GM21515 (cell line): ENCODE measurements around the gene TOP2B.

Experiments
- ATAC-seq: cut with Tn5 transposase; IDR thresholded peaks from one replicate; pipeline ENCODE4 v1.9.1; 2021; ENCODE audit not compliant: unreplicated experiment

The TOP2B gene, protein sequence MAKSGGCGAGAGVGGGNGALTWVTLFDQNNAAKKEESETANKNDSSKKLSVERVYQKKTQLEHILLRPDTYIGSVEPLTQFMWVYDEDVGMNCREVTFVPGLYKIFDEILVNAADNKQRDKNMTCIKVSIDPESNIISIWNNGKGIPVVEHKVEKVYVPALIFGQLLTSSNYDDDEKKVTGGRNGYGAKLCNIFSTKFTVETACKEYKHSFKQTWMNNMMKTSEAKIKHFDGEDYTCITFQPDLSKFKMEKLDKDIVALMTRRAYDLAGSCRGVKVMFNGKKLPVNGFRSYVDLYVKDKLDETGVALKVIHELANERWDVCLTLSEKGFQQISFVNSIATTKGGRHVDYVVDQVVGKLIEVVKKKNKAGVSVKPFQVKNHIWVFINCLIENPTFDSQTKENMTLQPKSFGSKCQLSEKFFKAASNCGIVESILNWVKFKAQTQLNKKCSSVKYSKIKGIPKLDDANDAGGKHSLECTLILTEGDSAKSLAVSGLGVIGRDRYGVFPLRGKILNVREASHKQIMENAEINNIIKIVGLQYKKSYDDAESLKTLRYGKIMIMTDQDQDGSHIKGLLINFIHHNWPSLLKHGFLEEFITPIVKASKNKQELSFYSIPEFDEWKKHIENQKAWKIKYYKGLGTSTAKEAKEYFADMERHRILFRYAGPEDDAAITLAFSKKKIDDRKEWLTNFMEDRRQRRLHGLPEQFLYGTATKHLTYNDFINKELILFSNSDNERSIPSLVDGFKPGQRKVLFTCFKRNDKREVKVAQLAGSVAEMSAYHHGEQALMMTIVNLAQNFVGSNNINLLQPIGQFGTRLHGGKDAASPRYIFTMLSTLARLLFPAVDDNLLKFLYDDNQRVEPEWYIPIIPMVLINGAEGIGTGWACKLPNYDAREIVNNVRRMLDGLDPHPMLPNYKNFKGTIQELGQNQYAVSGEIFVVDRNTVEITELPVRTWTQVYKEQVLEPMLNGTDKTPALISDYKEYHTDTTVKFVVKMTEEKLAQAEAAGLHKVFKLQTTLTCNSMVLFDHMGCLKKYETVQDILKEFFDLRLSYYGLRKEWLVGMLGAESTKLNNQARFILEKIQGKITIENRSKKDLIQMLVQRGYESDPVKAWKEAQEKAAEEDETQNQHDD (N-terminal part only)

DNA sequence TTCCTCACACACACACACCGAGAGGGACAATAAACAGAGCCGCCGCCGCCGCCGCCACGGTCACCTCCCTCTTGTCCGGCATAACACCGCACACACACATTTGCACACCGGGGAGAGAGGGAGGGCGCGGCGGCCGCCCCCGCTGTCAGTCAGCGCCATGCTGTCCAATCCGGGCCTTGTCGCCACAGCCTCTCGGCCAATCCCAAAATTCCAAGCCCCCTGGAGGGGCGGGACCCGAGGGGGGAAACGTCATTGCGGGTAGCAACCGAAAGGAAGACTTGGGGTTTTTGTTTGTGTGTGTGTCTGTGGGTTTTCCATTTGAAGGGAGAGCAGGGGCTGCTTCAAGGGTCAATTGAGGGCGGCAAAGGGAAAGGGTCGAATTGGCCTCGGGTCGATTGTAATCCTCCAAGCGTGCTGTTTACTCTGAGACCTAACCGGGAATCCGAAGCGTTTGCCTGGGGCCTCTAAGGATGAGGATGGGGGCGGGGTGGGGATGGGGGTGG is at the start of gene TOP2B:
TSS of gene TOP2B (minus strand) at position 96 of the 503 bp plus-strand sequence. CDS start 610 bp downstream, outside the sequence.
- peak; percentile 90 for ATAC-seq

DNA sequence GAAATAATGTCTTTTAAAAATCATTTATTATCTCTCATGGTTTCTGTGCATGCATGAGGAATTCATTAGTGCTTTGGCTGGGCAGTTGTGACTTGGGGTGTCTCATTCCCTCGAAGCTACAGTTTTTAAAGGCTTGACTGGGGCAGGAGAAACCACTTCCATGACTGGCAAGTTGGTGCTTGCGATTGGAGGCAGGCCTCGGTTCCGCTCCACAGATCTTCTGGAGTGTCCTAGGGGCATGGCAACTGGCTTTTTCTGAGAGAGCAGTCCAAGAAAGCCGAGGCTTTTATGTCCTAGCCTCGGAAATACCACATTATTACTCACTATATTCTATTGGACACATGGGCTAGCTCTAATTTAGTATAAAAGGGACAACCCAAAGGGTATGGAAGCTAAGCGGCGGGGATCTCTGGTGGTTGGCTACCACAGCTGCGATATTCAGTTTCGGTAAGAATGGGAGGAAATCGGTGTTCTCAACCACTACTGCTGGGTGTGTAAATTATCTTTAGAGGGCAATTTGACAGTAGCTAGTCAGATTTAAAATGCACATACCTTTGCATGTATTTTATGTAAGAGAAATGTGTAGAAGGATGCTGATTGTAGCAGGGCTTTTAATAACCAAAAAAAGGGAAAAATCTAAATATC is 48.8 kb upstream of the TOP2B start:
- no peak for ATAC-seq

DNA sequence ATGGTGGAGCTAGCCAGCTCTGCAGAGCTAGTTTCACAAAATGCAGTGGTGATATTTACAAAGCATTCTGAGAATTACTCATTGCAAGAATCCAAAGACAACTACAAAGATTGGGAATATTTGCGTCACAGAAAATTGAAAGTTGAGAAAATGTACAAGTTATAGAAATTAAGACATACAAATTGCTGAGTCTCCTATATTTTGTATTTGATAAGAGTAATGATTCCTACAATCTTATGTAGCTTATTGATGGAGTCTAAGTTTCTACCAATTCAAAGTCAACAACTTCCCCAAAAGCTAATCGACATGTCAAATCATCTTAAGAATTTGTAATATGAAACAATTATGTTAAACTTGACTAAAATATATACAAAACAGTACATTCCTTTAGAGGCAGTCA is 46.4 kb upstream of the TOP2B start:
- no peak for ATAC-seq

DNA sequence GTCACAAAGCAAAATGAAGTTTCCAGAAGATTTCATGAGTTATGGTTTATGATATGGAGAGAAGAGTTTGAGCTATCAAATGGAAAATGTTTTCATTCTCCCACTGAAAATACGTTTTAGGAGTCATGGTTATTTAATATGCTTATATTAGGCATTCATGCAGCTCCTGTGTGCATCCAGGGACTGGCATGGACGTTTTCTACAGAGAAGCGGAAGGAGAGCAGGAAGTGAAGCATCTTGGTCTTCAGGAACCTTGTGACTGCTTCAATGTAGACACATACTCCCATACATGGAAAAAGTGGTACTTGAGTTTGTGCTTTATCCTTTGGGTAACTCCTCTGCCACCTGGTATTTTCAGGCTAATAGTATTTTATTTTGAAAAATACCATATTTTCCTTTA is 43.3 kb upstream of the TOP2B start:
- ATAC-seq = no peak

DNA sequence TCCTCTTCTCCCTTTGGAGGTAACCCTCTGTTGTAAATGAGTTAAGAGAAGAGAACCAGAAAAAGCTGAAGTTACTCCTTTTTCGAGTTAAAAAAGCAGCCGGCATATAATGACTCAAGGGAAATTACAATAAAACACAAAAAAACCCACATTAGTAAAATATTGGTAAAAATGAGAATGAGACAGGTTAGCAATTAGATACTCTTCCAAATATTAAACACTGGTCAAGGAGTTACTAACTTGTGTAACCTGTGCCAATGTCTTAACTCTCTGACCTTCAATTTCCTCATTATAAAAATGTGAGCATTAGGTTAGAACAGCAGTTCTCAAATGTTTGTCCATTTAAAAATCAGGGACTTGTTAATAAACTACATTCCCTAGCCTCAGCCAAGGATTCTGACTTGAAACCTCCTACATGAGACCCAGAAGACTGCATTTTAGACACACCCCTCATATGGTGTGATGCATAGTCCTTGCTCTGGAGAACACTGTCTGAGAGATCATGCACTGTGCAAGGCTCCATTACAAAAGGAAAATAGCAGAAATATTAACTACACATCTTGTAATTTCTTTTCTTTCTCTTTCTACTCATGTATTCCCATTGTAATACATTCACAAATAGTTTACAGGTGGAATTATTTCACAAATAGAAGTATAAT is 42.7 kb upstream of the TOP2B start:
- ATAC-seq = no peak

DNA sequence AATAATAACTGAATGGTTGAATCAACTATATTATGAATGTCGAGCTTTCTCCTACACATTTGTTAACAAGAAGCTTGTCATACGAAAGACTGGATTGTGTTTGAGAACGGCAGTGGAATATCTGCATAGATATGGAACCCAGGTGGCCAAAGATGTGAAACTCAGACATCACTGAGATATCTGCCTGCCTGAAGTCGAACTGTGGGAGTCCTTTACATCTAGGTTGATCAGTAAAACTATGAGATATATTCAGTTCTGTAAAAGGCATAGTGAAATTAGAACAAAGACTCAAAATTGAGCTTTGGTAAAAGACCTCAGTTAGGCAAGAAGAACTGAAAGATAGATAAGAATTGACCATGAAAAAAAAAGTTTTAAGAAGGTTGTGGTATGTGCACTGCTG is 41.5 kb upstream of the TOP2B start:
- no peak for ATAC-seq

DNA sequence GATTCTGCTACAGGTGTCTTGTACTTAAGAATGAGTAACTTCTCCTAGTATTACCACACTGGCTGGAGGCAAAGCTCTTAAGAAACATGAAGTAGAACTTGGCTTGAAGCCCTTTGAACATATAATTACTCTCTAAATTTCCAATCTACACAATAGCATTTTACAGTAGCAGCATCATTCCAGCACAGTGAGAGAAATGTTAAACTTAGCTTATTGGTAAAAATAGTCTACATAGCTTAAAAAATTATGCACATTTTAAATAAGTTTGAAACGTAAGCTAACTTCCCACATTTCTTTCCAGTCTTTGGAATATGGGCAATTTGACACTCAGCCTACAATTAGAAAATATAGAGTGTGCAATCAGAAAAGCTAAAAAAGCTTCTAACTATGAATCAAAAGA is 32.8 kb upstream of the TOP2B start:
- no peak for ATAC-seq

DNA sequence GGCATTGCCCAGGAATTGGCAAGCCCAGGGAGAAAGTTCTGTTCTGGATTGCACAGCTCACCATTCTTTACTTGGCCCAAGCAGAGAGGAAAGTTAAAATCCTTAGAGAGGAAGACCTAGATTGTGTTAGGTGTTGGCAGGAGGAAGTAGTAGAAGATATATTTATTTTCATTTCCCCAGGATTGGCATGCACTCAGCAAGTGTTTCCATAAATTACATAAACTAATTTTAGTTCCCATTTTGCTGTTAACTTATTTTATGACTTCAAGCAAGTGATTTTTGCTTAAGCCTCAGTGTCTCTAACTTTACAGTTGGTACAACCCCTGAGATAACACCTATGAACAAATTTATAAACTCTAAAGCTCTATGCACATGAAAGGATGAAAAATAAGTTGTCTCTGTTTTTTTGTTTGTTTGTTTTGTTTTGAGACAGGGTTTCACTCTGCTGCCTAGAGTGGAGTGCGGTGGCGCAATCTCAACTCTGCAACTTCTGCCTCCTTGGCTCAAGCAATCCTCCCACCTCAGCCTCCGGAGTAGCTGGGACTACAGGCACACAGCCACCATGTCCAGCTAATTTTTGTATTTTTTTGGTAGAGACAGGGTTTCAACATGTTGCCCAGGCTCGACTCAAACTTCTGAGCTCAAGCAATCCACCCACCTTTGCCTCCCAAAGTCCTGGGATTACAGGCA is 31.2 kb upstream of the TOP2B start:
- ATAC-seq = no peak

DNA sequence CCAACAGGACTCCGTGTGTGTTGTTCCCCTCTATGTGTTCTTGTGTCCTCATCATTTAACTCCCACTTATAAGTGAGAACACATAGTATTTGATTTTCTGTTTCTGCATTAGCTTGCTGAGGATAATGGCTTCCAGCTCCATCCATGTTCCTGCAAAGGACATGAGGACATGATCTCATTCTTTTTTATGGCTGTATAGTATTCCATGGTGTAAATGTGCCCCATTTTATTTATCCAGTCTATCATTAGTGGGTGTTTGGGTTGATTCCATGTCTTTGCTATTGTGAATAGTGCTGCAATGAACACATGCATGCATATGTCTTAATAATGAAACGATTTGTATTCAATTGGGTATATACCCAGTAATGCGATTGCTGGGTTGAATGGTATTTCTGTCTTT is 28.5 kb upstream of the TOP2B start:
- ATAC-seq = no peak

DNA sequence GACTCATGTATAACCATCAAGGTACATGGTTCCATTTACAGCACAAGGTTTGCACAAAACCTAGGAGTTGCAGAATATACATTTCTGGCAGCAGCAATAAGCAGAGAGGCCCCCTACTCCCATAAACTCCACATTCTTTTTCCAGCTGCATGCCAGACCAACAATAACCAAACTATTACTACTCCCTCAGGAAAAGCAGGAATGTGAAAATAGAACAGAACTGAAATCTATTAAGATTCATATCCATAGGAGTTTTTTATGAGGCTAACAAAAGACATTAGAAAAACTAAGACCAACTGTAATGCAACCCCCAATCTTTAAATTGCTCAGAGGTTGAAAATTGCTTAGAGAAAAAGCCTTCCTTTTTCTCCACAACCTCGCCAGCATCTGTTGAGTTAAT is 27.6 kb upstream of the TOP2B start:
- no peak for ATAC-seq

DNA sequence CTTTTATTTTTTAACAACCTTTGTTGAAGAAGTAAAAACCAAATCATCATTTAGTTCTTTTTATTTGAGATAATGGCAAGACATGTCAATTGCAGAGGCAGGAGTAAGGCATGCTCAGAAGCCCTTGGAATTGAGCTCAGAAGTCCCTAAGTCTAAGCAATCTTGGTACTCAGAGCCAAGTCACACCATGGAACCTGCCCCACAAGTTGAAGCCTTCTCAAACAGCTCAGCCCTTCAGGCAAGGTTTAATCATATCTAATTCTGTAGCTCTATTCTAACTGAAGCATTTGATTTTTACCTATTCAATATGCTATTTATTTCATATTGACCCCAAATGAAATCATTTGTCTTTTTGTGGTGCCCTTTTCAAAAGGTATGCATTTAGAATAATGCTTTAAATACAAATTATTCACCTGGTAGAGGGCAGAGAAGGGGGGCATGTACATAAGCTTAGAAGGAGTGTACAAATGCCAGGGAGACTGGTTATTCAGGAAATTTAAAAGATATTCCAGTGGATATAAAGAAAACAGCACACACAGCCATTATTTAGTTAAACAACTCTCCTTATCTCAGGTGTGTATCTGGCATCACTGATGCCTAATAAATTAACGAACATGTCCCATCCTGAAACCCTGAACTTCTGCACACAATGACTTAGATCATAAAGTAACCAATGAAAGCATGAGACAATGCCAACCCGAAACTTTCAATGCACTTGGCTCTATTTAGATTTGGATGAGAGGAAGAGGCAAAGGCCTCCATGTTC is 26.2 kb upstream of the TOP2B start:
- no peak for ATAC-seq

DNA sequence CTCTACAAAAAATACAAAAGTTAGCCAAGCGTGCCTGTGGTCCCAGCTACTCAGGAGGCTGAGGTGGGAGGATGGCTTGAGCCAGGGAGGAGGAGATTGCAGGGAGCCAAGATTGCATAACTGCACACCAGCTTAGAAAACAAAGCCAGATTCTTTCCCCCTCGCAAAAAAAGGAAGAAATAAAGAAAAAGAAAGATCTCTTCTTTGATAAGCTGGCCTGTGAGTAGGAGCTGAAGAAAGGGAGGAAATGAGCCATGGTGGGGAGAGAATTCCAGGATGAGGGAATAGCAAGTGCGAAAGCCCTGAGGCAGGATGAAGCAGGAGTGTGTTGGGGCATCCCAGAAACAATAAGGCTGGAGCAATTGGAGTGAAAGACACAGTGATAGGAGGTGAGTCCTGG is 24.5 kb upstream of the TOP2B start:
- no peak for ATAC-seq

DNA sequence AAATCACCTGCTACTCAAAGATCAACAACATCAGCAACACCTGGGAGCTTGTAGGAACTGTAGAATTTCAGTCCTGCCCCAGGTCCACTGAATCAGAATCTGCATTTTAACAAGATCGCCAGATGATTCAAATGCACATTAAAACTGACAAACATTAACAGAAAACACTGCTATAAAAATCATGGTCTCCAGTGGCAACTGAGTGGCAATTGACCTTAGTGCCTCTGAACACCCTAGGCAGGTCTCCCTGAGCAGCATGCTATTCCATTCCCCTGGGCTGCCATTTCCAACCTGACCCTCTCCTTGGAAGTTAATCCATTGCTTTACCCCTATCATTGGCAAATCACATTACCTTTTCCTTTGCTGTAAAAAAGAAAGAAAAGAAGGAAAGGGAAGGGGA is 23.0 kb upstream of the TOP2B start:
- ATAC-seq = no peak

DNA sequence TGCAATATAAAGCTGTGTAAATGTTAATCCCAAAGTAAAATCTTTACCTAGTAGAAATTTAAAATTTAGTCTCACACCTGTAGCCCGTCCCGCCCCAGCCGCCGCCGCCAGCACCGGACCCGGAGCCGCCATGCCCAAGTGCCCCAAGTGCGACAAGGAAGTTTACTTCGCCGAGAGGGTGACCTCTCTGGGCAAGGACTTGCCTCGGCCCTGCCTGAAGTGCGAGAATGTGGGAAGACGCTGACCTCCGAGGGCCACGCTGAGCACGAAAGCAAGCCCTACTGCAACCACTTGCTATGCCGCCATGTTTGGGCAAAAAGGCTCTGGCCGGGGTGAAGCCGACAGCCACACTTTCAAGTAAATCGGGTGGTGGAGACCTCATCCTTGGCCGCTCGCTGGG is 22.1 kb upstream of the TOP2B start:
- no peak for ATAC-seq

DNA sequence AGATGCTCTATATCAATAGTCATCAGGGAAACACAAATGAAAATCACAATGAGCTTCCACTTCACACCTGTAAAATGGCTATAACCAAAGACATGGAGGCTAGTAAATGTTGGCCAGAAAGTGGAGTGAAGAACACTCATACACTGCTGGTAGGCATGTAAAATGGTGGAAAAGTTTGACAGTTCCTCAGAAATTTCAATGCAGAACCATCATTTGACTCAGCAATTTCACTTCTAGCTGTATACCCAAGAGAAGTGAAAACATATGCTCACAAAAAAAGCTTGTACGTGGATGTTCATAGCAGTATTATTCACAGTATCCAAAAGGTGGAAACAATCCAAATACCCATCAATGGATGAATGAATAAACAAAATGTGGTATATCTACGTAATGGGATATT is 19.2 kb upstream of the TOP2B start:
- ATAC-seq = no peak

DNA sequence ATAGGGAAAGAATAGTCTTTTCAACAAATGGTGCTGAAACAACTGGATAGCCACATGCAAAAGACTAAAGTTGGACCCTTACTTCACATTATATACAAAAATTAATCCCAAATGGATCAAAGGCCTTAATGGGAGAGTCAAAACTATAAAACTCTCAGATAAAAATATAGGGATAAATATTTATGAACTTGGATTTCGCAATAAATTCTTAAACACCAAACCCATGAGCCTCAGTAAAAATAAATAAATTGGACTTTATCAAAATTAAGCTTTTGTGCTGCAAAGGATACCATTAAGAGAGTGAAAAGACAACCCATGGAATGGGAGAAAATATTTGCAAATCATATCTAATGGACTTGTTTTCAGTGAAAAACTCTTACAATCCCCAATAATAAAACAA is 18.7 kb upstream of the TOP2B start:
- ATAC-seq = no peak

DNA sequence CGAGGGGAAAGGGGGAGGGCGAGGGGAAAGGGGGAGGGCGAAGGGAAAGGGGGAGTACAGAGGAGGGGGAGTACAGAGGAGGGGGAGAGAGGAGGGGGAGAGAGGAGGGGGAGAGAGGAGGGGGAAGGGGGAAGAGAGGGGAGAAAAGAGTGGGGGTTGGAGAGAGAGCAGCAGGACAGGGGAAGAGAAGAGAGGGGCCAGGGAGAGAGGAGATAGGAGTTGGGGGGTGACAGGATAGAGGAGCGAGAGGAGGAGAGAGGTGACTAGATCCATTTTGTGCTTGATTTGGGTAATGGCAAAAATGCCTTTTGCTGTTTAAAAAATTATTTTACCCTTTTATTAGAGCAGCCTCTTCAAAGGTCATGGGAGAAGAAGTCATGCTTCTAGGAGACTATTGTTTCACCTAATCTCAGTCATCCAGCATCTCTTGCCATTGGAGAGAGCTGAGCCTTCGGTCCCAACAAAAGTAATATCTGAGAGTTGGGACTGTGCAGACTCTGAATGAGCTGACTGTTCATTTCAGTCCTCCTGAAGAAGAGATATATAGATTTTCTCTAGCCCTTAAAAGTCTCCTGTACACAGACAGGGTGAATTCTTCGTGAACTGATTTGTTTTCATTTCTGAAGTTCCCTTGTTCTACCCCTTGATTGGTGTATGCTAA is 15.1 kb upstream of the TOP2B start:
- ATAC-seq = no peak

DNA sequence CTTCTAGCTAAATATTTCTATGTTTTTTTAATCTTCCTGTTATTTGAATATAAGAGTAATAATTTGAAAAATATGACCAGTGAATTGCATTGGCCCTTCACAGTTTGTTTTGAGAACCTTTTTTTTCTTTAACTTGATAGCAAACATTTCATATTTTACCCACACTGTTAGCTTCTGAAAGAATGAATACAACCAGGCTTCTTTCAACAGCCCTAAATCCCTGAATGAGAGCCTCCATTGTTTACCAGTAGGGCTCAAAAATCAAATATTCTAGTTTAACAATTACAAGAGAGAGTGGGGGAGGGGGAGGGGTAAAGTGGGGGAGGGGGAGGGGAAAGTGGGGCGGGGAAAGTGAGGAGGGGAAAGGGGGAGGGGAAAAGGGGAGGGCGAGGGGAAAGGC is 14.5 kb upstream of the TOP2B start:
- no peak for ATAC-seq

DNA sequence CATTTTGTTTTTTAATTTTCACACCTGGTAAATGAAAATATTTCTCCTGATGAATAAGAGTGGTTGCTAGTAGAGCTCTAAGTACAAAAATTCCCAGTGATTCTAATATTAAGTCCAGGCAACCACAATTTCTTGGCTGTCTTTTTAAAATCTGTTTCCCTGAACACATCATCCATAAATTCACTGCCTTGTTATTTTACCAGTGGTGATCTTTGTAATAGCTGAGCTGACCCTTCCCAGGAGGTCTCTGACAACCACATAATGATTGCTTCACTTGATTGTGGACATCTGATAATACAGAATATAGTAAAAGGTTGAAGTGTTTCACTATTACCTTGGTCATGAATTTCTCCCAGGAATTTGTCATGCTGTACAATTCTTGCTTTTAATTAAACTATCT is 13.9 kb upstream of the TOP2B start:
- ATAC-seq = no peak
